ENCODE results near the gene SLC35A4. TPM values are rescaled to one million over a fixed set of nuclear protein-coding genes. Genes with fewer than 3 reads are reported as not detected.

Gene SLC35A4
- total RNA-seq, 1 donor from 2014 or later: 60.5 TPM

GRCh38 chr5:140549237-140550144 lies 15.1 kb upstream of the SLC35A4 start:
- no peak for DNase-seq (ENCODE audit: low read depth)
- H3K4me3 ChIP-seq (ENCODE audit: low read depth, low read length): no peak overlapping the region
- no peak for TF ChIP-seq CTCF (IDR thresholded peaks at IDR 0.05; ENCODE audit: insufficient read depth, low read length, poor library complexity, severe bottlenecking)
- no peaks in the 10 kb centered on the region for H3K36me3 ChIP-seq (ENCODE audit: control insufficient read depth, insufficient read depth, low read length)
- H3K27me3 ChIP-seq (ENCODE audit: control insufficient read depth, insufficient read depth, low read length): no peaks in the 10 kb centered on the region

- TF ChIP-seq CTCF (IDR thresholded peaks at IDR 0.05; ENCODE audit: insufficient read depth, low read length, poor library complexity, severe bottlenecking): no peak
- no peaks in the 10 kb centered on the region for H3K27me3 ChIP-seq (ENCODE audit: control insufficient read depth, insufficient read depth, low read length)
- H3K36me3 ChIP-seq (ENCODE audit: control insufficient read depth, insufficient read depth, low read length): no peaks in the 10 kb centered on the region
- no peak overlapping the region for H3K4me3 ChIP-seq (ENCODE audit: low read depth, low read length)
- no peak for DNase-seq (ENCODE audit: low read depth)
Observed at GRCh38 chr5:140550147-140551079, 14.2 kb upstream of the SLC35A4 start.

GRCh38 chr5:140551872-140552271 lies 12.8 kb upstream of the SLC35A4 start:
- no peak for DNase-seq (ENCODE audit: low read depth)
- Histone ChIP-seq H3K36me3 (ENCODE audit: control insufficient read depth, insufficient read depth, low read length) (no peaks in the 10 kb centered on the region), H3K4me3 (ENCODE audit: low read depth, low read length) (no peak overlapping the region), H3K27me3 (ENCODE audit: control insufficient read depth, insufficient read depth, low read length) (no peaks in the 10 kb centered on the region)
- TF ChIP-seq CTCF (IDR thresholded peaks at IDR 0.05; ENCODE audit: insufficient read depth, low read length, poor library complexity, severe bottlenecking): no peak

- TF ChIP-seq CTCF (IDR thresholded peaks at IDR 0.05; ENCODE audit: insufficient read depth, low read length, poor library complexity, severe bottlenecking): no peak
- Histone ChIP-seq H3K36me3 (ENCODE audit: control insufficient read depth, insufficient read depth, low read length) (no peaks in the 10 kb centered on the region), H3K27me3 (ENCODE audit: control insufficient read depth, insufficient read depth, low read length) (no peaks in the 10 kb centered on the region), H3K4me3 (ENCODE audit: low read depth, low read length) (no peak overlapping the region)
- DNase-seq (ENCODE audit: low read depth): no peak
Observed at GRCh38 chr5:140553657-140554056, 11.0 kb upstream of the SLC35A4 start.

GRCh38 chr5:140554454-140554853 lies 10.2 kb upstream of the SLC35A4 start:
- Histone ChIP-seq H3K4me3 (ENCODE audit: low read depth, low read length) (no peak overlapping the region), H3K36me3 (ENCODE audit: control insufficient read depth, insufficient read depth, low read length) (no peaks in the 10 kb centered on the region), H3K27me3 (ENCODE audit: control insufficient read depth, insufficient read depth, low read length) (no peaks in the 10 kb centered on the region)
- TF ChIP-seq CTCF (IDR thresholded peaks at IDR 0.05; ENCODE audit: insufficient read depth, low read length, poor library complexity, severe bottlenecking): no peak
- no peak for DNase-seq (ENCODE audit: low read depth)
